SW480 (cell line): ENCODE data around the gene ALAS1.
"Not testable (repeated sequence)": the region's sequence is repeated elsewhere in the genome, so short reads cannot be mapped to it uniquely, and the experiment has no call there.

Experiments used
- DNase-seq: peaks from one replicate; pipeline ENCODE4 v3.0.0-alpha.2; 2016; ENCODE audit warnings: low spot score

Gene ALAS1

GRCh38 chr3:52176951-52177700 is 20.8 kb upstream of the ALAS1 start:
- no peak for DNase-seq

- no peak for DNase-seq
Measured at GRCh38 chr3:52177701-52178042, 20.3 kb upstream of the ALAS1 start.

GRCh38 chr3:52178126-52178525 is 19.8 kb upstream of the ALAS1 start:
- not testable (repeated sequence) for DNase-seq

- no peak for DNase-seq
Measured at GRCh38 chr3:52178537-52178936, 19.4 kb upstream of the ALAS1 start.

DNA sequence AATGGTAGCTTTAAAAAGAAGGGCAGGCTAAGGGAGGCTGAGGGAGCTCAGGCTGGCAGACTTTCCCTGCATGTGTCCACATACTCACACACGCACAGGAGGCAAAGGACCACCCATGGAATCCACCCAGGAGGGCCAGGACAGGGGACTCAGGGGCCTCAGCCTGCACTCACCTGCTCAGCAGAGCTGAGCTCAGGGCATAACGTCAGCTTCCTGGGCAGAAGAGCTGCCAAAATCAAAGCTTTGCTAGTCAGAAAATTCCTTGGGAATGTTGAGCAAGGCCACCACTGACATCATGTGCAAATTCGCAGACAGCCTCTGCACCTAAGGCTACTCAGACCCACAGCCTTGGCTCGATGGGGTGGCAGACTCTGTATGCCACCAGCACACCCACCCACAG is 16.4 kb upstream of the ALAS1 start:
- DNase-seq, result no peak

- DNase-seq, result no peak
Measured at GRCh38 chr3:52182196-52182595, 15.8 kb upstream of the ALAS1 start.

DNA sequence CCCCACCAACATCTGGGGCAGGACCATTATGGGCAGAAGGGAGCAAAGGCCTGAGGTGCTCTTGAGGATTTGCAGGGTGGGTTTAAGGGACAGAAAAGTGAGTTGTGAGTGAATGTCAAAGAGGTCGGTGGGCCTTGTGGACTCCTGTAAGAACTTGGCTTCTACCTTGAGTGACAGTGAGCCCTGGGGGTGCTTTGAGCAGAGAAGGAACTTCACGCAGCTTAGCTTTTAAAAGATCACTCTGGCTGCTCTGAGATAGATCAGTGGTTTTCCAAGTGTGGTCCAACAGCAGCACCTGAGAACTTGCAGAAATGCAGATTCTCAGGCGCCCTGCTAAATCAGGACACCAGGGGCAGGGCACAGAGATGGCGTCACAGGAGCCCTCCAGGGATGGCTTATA is 15.3 kb upstream of the ALAS1 start:
- DNase-seq, result no peak

GRCh38 chr3:52183786-52184445 is 14.0 kb upstream of the ALAS1 start:
- DNase-seq, result no peak

GRCh38 chr3:52184690-52185089 is 13.3 kb upstream of the ALAS1 start:
- no peak for DNase-seq

DNA sequence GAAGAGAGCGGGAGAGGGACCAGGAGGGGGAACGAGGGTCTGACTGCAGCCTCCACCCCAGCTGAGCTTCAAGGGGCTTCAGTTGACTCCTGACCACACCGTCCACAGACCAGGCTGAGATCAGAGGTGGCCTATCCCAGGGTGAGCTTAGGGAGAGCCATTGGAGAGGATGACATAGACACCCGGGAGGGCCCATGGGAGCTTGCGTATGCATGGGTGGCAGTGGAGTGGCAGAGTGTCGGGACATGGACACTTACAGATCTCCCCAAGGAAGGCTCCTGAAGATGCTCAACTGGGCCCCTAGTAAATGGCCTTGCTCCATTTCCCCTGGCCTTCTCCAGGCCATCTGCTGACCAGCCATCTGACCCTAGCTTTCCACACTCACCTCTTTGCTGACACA is 12.6 kb upstream of the ALAS1 start:
- DNase-seq, result no peak

DNA sequence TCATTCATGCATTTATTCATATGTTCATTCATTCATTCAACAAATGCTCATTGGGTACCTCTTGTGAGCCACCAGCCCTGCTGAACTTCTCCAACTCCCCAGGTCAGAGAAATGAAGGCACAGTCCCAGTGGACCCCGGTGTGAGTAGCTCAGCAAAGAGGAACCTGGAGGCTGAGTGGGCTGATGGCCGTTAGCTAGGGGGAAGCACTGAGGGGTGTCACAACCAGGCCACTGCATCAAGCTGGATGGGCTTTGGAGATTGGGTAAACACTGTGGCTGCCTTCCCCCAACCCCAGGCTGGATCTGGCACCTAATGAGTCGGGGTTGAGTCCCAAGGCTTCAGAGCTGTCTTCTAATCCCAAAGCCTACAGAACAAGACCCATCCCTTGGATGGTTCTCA is 12.1 kb upstream of the ALAS1 start:
- no peak for DNase-seq

DNA sequence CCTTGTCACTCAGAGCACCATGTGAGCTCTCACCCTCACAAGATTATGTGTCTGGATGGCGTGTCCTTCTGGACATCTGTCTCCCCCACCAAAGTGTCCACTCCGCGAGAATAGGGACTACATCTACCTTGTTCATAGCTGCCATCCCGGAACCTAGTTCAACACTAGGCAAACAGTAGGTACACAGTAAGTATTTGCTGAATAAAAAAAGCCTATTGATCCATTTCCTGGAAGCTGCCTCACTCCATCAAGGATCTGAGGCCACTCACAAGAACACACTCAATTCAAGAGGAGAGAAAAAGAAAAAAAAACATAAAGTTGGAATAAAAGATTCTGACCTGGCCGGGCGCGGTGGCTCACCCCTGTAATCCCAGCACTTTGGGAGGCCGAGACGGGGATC is 11.2 kb upstream of the ALAS1 start:
- DNase-seq, result no peak

DNA sequence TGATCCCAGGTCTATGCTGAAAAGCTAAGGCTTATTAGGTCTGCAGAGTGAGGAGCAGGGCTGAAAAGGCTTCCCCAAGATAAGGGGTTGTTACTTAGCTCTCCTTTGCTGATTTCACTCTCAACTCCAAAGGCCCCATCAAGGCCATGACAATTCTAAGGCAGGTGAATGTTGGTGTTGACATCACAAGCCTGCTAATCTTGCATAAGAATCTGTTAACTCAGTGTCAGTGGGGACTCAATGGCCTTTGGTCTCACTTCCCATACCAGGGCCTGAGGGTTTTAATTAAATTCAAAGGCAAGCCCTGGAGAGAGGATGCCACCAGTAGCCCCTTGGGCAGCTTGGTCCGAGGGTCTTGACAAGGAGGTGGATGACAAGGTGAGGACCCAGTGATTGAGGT is 9.4 kb upstream of the ALAS1 start:
- no peak for DNase-seq

- no peak for DNase-seq
Measured at GRCh38 chr3:52190294-52191074, 7.5 kb upstream of the ALAS1 start.

DNA sequence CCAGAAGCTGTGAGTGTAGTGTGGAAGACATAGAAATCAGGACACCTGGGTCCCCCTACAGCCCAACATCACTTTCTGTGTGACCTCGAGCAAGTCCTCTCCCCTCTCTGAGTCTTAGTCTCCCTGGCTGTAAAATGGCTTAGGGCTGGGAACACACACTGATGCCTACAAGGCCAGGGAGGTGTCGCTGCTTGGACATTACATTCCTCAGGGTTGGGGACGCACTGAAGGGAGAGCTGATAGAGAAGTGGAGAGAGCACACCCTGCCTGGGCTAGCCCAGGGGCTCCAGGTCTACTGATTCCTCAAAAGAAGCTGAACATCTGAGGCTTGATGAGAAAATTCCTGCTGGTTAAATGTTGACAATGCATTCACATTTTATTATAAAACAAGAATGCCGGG is 6.3 kb upstream of the ALAS1 start:
- DNase-seq, result no peak

- DNase-seq, result no peak
Measured at GRCh38 chr3:52193065-52193464, 4.9 kb upstream of the ALAS1 start.

DNA sequence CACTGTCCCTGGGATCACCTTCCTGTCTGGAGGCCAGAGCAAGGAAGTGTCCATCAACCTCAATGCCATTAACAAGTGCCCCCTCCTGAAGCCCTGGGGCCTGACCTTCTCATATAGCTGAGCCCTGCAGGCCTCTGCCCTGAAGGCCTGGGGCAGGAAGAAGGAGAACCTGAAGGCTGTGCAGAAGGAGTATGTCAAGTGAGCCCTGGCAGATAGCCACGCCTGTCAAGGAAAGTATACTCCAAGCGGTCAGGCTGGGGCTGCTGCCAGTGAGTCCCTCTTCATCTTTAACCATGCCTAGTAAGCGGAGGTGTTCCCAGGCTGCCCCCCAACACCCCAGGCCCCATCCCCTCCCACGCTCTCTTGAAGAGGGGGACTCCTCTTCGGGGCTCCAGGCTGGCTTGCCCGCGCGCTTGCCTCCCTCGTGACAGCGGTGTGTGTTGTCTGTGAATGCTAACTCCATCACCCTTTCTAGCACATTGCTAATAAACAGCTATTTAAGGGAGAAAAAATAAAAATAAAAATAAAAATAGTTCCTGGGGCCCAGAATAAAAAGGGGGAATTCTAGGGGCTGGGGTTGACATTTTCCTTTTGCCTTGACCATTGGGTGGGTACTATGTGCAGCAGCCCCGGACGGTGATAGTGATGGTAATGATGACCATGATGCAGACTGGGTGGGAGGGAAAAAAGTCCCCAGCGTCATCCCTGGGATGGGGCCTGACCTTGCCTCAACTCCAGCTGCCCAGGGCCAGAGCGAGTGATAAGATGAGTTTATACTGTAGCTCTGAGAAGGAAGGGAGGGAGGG is 3.3 kb upstream of the ALAS1 start:
- no peak for DNase-seq

DNA sequence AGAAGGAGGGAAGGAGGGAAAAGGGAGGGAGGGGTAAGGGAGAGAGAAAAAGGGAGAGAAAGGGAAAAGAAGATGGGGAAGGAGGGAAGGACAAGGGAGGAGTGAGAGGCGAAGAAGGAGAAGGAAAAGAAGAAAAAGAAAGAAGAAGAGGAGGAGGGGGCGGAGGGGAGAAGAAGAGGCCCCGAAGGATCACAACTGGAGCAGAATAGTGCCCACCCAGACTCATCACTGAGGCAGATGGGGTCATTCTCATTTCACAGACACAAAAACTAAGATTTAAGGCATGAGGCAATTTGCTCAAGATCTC is 2.7 kb upstream of the ALAS1 start:
- DNase-seq, result no peak

- no peak for DNase-seq
Measured at GRCh38 chr3:52195823-52196331, 2.1 kb upstream of the ALAS1 start.

DNA sequence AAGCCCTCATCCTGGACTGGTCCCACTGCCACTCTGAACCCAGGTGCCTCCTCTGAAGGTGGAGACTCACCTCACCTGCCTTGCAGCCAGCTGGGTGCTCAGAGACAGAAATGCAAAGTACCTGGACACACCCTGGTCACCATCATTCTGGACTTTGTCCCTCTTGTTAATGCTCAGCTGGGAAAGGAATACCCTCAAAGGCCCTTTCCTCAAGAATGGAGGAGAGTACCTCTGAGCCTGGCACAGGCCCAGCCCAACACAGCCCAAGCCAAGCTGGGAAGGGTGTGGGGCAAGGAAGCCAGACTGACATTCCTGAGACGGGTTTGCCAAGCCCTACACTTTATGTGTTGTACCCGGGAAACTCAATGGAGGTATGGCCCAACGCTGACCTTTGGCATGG is 983 bp upstream of the ALAS1 start:
- DNase-seq, result peak; percentile 50

DNA sequence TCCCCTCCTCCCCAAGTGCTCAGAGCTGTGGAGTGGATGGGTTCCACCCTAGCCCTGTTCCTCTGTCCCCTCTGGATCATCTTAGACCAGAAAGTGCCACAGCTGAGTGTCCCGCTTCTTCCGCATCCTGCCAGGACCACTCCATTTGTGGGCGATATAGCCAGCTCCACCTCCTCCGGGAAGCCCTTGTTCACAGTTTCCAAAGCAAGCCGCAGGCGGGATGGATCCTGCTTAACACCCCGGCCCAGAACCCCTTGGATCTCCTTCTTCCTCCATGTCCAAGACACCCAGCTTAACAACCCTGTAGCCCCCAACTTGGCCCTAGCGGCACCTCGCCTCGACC is 490 bp upstream of the ALAS1 start:
- peak; percentile 7 for DNase-seq
